Smooth muscle cell of the pulmonary artery (primary cell): Measurements from ENCODE around the gene RPL7A. TPM values are rescaled to one million over a fixed set of nuclear protein-coding genes. Genes with fewer than 3 reads are reported as not detected.

Source experiments
- total RNA-seq: library from RNA; depleted of rRNA; stranded (reverse); fragments of >200 nt; gene quantifications from 2 replicates; pipeline ENCODE4 v1.2.3, GENCODE V29; 2014

RPL7A gene
- total RNA-seq: 1,310 and 1,378 TPM in 2 replicates

DNA sequence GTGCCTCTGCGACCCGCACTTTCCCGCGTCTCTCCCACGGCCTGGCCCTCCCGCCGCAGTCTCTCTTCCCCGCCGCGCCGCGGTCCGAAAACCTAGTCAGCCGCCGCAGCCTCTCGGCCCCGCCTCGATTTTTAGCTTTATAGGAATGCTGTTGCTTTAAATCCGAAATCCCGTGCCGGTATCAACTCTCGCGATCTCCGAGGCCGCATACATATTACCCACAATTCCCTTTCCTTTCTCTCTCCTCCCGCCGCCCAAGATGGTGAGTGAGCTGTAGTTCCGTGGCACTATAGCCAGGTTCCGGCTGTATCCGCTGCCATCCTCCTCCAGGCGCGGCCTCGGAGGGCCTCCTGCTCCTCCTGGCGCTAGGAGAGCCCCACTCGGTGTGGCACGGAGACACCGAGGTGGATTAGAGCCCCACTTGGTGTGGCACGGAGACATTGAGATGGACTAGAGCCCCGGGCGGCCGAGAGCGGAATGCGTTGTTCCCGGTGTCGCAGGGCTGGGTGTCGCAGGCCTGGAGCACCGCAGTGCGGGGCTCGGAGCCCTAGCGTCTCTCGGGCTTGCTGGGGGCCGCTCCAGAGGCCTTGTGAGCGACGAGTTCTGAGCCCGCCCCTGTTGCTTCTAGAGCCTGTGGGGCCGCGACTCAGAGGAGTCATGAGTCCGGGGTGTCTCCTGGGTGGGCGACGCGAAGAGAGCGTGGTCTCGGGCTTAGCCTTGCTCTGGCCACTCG is at the start of gene RPL7A, which contains the start of gene MED22:
Gene RPL7A, plus strand, starts transcription at position 234 of the 733 bp plus-strand sequence. Its CDS starts 26 bp downstream, at position 260.
Gene MED22, minus strand, starts transcription at position 147 of the 733 bp plus-strand sequence. CDS start 1,469 bp downstream, outside the sequence.

DNA sequence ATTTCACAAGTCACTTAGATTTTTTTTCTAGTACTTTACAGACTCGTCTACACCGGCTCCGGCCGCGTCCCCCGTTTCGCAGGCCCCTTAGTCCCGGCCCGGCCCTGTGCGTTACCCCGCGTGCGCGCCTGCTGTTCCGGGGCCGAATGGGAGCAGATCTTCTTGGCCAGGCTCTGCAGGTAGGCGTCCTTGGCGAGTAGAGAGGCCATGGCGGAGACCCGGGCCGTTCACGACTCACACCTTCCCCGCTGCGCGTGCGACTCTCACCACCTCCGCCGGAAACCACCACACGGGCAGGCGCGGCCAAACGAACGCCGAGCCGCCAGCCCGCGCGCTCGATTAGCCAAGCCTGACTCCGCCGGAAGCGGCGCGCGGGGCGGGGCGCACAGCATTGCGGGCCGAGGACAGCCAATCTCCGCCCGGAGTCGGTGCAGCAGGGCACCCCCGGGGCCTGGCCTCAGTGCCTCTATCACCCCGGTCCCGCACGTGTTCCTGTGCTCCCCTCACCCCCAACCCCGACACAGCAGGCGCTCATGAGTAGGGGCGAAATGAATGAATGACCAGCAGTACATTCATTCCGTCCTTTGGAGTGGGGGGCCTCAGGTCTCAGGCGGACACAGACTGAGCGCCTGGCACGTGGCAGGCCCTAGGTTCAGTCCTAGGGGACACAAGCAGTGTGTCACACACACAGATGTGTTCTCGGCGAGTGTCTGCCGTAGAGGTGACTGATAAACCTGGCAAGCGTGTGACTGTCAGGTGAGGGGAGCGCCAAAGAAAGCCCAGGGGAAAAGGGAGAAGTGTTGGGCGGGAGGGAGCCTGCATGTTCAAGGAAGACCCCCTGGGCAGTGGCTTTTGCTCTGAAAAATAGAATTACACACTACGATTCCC is 11.8 kb upstream of the RPL7A start, which contains the start of gene SURF6:
Gene SURF6, minus strand, starts transcription at position 265 of the 888 bp plus-strand sequence. Its CDS starts 56 bp downstream, at position 209.

DNA sequence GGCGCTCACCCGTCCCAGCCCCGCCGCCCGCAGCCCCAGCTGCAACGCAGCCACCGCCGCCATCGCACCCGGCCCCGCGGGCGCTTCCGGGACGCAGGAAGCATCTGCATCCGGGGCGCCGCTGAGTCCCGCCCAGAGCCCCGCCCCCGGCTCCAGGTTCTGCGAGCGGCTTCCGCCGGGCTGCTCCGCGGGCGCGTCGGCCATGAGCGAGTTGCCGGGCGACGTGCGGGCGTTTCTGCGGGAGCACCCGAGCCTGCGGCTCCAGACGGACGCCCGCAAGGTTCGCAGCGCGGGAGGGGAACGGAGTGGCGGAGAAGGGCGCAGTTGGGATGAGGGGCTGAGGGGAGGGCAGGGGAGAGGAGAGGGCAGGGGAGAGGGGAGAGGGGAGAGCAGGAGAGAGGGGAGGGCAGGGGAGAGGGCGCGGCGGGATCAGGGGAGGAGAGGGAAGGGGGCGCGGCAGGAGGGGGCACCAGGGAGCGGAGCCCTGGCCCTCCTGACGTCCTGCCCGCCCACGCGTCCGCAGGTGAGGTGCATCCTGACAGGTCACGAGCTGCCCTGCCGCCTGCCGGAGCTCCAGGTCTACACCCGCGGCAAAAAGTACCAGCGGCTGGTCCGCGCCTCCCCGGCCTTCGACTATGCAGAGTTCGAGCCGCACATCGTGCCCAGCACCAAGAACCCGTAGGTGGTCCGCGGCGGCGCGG is 8.5 kb downstream of the RPL7A start, which contains the start of the genes SURF1 and SURF2:
Gene SURF1, minus strand, starts transcription at position 97 of the 701 bp plus-strand sequence. Its CDS starts 34 bp downstream, at position 63.
Gene SURF2, plus strand, starts transcription at position 160 of the 701 bp plus-strand sequence. Its CDS starts 43 bp downstream, at position 203.

DNA sequence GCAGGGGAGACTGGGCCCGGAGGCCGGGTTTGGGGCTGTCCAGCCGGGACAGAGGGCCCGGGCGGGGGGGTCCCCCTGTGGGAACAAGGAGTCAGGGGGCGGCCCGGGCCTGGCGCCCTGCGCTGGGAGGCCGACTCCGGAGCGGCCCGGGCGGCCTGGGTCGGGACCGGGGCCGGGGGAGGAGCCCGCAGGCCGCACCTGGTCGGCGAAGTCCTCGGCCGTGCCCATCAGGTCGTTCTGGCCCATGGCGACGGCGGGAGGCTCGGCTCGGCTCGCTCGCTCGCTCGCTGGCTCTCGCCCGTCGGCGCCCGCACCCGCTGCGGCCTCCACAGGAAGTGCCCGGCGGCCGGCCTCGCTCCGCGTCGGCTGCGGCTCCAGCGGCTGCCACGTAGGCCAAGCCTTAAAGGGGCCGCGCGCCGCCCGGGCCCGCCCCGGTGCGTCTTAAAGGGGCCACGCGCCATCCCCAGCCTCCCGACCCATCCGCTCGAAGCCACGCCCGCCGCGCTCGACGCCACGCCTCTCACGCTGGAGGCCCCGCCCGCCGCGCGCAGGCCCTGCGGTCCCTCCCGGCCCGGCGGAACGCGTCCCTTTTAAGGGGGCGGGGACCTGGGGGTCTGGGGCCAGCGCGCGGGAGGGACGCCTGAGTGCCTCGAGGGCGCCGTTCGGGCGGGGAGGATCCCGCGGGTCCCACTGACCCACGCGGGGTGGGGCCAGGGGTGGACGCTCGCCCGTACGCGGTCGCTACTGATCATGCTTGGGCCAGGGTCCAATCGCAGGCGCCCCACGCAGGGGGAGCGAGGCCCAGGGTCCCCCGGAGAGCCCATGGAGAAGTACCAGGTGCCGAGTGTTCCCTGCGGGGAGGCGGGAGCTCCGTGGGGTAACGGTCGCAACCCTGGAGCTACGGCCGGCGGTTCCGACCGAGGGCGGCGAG is 28.0 kb downstream of the RPL7A start, which contains the start of the genes STKLD1 and SURF4:
Gene STKLD1, plus strand, starts transcription at position 643 of the 931 bp plus-strand sequence. Its CDS starts 108 bp downstream, at position 751.
Gene SURF4, minus strand, starts transcription at position 337 of the 931 bp plus-strand sequence. Its CDS starts 91 bp downstream, at position 246.

Other genes with a start within 250 kb of the RPL7A start
- 21.4 and 36.1 TPM in 2 replicates for gene RALGDS, start 227.0 kb upstream of the RPL7A start, total RNA-seq
- 3.8 and 5.7 TPM in 2 replicates for gene GBGT1, start 184.3 kb upstream of the RPL7A start, total RNA-seq
- not detected in 2 replicates for gene OBP2B, start 139.0 kb upstream of the RPL7A start, total RNA-seq
- not detected in 2 replicates for gene ABO, start 73.0 kb upstream of the RPL7A start, total RNA-seq
- 9.2 and 12.0 TPM in 2 replicates for gene SURF6, start 12.0 kb upstream of the RPL7A start, total RNA-seq
- 18.7 and 25.5 TPM in 2 replicates for gene MED22, start 87 bp upstream of the RPL7A start, total RNA-seq
- gene SURF1, start 8.3 kb downstream of the RPL7A start, total RNA-seq: 21.1 and 21.4 TPM in 2 replicates
- gene SURF2, start 8.3 kb downstream of the RPL7A start, total RNA-seq: 9.6 and 11.1 TPM in 2 replicates
- gene SURF4, start 27.8 kb downstream of the RPL7A start, total RNA-seq: 465 and 567 TPM in 2 replicates
- gene STKLD1, start 28.1 kb downstream of the RPL7A start, total RNA-seq: 0.20 and 0.33 TPM in 2 replicates
- 14.6 and 17.3 TPM in 2 replicates for gene REXO4, start 69.8 kb downstream of the RPL7A start, total RNA-seq
- gene ADAMTS13, start 74.1 kb downstream of the RPL7A start, total RNA-seq: 4.1 and 6.1 TPM in 2 replicates
- 10.9 and 13.7 TPM in 2 replicates for gene CACFD1, start 111.8 kb downstream of the RPL7A start, total RNA-seq
- gene SLC2A6, start 130.9 kb downstream of the RPL7A start, total RNA-seq: 12.5 and 19.7 TPM in 2 replicates
- not detected in 2 replicates for gene MYMK, start 176.7 kb downstream of the RPL7A start, total RNA-seq
- 2.0 and 10.6 TPM in 2 replicates for gene ADAMTSL2, start 186.5 kb downstream of the RPL7A start, total RNA-seq